MM.1S (cell line): ENCODE measurements around the gene CISTR.

Experiments used
- EZH2 ChIP-seq: fragments of 300-600 bp; sonication (generic); optimal IDR thresholded peaks from 2 replicates; pipeline ENCODE3; 2017; ENCODE audit warnings: low read depth, mild to moderate bottlenecking, antibody characterized with exemption, low read length, mixed read lengths
- EZH2phosphoT487 ChIP-seq: fragments of 300-600 bp; sonication (generic); IDR thresholded peaks from 2 replicates; pipeline ENCODE4 v1.6.1; 2018; ENCODE audit warnings: antibody characterized with exemption, low read length
- TF ChIP-seq, protein P1 (sequence below): fragments of 300-600 bp; sonication (generic); IDR thresholded peaks from 2 replicates; pipeline ENCODE4 v1.5.1; 2016; ENCODE audit warnings: antibody characterized with exemption, low read length, mixed read lengths

GRCh38 chr12:53758081-53758729 is 6.4 kb upstream of the CISTR start:
- TF ChIP-seq, protein P1, sequence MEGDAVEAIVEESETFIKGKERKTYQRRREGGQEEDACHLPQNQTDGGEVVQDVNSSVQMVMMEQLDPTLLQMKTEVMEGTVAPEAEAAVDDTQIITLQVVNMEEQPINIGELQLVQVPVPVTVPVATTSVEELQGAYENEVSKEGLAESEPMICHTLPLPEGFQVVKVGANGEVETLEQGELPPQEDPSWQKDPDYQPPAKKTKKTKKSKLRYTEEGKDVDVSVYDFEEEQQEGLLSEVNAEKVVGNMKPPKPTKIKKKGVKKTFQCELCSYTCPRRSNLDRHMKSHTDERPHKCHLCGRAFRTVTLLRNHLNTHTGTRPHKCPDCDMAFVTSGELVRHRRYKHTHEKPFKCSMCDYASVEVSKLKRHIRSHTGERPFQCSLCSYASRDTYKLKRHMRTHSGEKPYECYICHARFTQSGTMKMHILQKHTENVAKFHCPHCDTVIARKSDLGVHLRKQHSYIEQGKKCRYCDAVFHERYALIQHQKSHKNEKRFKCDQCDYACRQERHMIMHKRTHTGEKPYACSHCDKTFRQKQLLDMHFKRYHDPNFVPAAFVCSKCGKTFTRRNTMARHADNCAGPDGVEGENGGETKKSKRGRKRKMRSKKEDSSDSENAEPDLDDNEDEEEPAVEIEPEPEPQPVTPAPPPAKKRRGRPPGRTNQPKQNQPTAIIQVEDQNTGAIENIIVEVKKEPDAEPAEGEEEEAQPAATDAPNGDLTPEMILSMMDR = no peak
- no peak for TF ChIP-seq EZH2
- TF ChIP-seq EZH2phosphoT487 = no peak
